Measurements from ENCODE around the gene DNM3. TPM values are rescaled to one million over a fixed set of nuclear protein-coding genes. Genes with fewer than 3 reads are reported as not detected.

Gene DNM3
- total and polyA plus RNA-seq, 10 of the 15 experiments (the other 5 are each of a cell fraction or from before 2014, with no cell fraction given) = 0.03 to 1.5 (median 0.08) TPM; not detected in 3

DNA sequence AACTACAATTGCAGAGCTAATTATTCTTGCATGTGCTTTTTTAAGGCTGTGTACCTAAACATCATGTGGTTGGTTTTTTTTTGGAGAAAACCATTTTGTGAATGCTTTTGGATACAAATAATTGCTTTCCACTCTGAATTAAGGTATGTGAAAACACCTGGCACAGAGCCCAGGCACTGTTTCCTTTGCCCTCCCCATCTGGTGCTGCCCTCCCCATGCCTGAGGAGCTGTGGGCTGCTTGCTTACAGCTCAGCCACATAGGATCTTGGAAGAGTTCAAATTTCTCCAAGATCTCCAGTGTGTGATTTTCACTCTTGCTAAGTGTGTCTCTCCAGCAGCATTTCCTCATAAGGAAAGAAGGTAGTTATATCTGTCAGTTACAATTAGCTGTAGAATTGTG is 27.8 kb downstream of the DNM3 start:
- no TSS peak for BruUV-seq (replicated peaks)
- ChIA-PET POLR2A (no interaction called here), RAD21 (ENCODE audit: unreplicated experiment) (no interaction called here), CTCF (no interaction called here), SMC1A (ENCODE audit: uncharacterized antibody, unreplicated experiment) (no interaction called here)
- FAIRE-seq = no peak
- no peaks in the 10 kb centered on the region for H3K36me3 ChIP-seq (ENCODE audit: control insufficient read depth in 2 of 2, insufficient read depth in 2 of 2, low read length in 1 of 2)
- no peak overlapping the region for H3K27ac ChIP-seq (ENCODE audit: control insufficient read depth, insufficient read depth)
- H3K27me3 ChIP-seq (replicated peaks in 1 of 2; ENCODE audit: control insufficient read depth in 2 of 2, insufficient read depth in 2 of 2, low read length in 1 of 2) = no peaks in the 10 kb centered on the region
- no peaks in the 10 kb centered on the region for H4K20me1 ChIP-seq (ENCODE audit: control insufficient read depth, insufficient read depth)
- no peak overlapping the region for H3K4me2 ChIP-seq (ENCODE audit: control insufficient read depth, insufficient read depth)
- H3K9ac ChIP-seq (ENCODE audit: control insufficient read depth, insufficient read depth, low read length) = no peak overlapping the region
- no peak for DNase-seq (ENCODE audit: low read depth, low spot score)
- no peaks in the 10 kb centered on the region for H3K79me2 ChIP-seq (ENCODE audit: control insufficient read depth, insufficient read depth, low read length)
- no peak for ATAC-seq
- no peaks in the 10 kb centered on the region for H3K9me3 ChIP-seq (replicated peaks; ENCODE audit: control insufficient read depth, insufficient read depth, low read length)
- in situ Hi-C loops (cut with MboI) = no loop called here
- intact Hi-C loops (cut with micrococcal nuclease; ENCODE audit: unreplicated experiment) = no loop called here
- no peak overlapping the region for H3K4me3 ChIP-seq
- no peaks in the 10 kb centered on the region for H3K4me1 ChIP-seq (ENCODE audit: control insufficient read depth, insufficient read depth, low read length)
- no peak overlapping the region for H2AFZ ChIP-seq (ENCODE audit: control insufficient read depth, low read depth, low read length)
- TF ChIP-seq RAD21 (IDR thresholded peaks at IDR 0.05; ENCODE audit: insufficient read depth, low read depth, low read length) (no peak), MXI1 (IDR thresholded peaks at IDR 0.05; ENCODE audit: low read depth, low read length) (no peak), TCF3 (IDR thresholded peaks at IDR 0.05; ENCODE audit: borderline replicate concordance, insufficient read depth, low read depth, low read length) (no peak), NFYA (IDR thresholded peaks at IDR 0.05; ENCODE audit: borderline replicate concordance, low read depth, low read length) (no peak), RELA (IDR thresholded peaks at IDR 0.05; ENCODE audit: borderline replicate concordance, partially characterized antibody) (no peak), ZNF622 (IDR thresholded peaks at IDR 0.05) (no peak), SMARCA5 (IDR thresholded peaks at IDR 0.05) (no peak), ZBED1 (IDR thresholded peaks at IDR 0.05; ENCODE audit: borderline replicate concordance) (no peak), FOXM1 (IDR thresholded peaks at IDR 0.05; ENCODE audit: low read depth, low read length) (no peak), SMC3 (IDR thresholded peaks at IDR 0.05; ENCODE audit: borderline replicate concordance, low read length) (no peak), SP1 (IDR thresholded peaks at IDR 0.05; ENCODE audit: low read depth, low read length) (no peak), NBN (IDR thresholded peaks at IDR 0.05) (no peak)
- TF ChIP-seq, protein P1, sequence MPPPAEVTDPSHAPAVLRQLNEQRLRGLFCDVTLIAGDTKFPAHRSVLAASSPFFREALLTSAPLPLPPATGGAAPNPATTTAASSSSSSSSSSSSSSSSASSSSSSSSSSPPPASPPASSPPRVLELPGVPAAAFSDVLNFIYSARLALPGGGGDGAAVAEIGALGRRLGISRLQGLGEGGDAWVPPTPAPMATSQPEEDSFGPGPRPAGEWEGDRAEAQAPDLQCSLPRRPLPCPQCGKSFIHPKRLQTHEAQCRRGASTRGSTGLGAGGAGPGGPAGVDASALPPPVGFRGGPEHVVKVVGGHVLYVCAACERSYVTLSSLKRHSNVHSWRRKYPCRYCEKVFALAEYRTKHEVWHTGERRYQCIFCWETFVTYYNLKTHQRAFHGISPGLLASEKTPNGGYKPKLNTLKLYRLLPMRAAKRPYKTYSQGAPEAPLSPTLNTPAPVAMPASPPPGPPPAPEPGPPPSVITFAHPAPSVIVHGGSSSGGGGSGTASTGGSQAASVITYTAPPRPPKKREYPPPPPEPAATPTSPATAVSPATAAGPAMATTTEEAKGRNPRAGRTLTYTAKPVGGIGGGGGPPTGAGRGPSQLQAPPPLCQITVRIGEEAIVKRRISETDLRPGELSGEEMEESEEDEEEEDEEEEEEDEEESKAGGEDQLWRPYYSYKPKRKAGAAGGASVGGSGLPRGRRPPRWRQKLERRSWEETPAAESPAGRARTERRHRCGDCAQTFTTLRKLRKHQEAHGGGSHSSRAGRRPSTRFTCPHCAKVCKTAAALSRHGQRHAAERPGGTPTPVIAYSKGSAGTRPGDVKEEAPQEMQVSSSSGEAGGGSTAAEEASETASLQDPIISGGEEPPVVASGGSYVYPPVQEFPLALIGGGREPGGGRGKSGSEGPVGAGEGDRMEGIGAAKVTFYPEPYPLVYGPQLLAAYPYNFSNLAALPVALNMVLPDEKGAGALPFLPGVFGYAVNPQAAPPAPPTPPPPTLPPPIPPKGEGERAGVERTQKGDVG (CRISPR knock-in tag; IDR thresholded peaks at IDR 0.05) = no peak
- TF ChIP-seq, protein P2, sequence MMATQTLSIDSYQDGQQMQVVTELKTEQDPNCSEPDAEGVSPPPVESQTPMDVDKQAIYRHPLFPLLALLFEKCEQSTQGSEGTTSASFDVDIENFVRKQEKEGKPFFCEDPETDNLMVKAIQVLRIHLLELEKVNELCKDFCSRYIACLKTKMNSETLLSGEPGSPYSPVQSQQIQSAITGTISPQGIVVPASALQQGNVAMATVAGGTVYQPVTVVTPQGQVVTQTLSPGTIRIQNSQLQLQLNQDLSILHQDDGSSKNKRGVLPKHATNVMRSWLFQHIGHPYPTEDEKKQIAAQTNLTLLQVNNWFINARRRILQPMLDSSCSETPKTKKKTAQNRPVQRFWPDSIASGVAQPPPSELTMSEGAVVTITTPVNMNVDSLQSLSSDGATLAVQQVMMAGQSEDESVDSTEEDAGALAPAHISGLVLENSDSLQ (IDR thresholded peaks at IDR 0.05) = no peak
- TF ChIP-seq, protein P3, sequence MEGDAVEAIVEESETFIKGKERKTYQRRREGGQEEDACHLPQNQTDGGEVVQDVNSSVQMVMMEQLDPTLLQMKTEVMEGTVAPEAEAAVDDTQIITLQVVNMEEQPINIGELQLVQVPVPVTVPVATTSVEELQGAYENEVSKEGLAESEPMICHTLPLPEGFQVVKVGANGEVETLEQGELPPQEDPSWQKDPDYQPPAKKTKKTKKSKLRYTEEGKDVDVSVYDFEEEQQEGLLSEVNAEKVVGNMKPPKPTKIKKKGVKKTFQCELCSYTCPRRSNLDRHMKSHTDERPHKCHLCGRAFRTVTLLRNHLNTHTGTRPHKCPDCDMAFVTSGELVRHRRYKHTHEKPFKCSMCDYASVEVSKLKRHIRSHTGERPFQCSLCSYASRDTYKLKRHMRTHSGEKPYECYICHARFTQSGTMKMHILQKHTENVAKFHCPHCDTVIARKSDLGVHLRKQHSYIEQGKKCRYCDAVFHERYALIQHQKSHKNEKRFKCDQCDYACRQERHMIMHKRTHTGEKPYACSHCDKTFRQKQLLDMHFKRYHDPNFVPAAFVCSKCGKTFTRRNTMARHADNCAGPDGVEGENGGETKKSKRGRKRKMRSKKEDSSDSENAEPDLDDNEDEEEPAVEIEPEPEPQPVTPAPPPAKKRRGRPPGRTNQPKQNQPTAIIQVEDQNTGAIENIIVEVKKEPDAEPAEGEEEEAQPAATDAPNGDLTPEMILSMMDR (IDR thresholded peaks at IDR 0.05 in 2 of 3, conservative IDR thresholded peaks at IDR 0.05 in 1 of 3; ENCODE audit: control insufficient read depth in 2 of 3, extremely low read depth in 1 of 3, insufficient read depth in 1 of 3, low read depth in 3 of 3, low read length in 3 of 3) = no peak
- TF ChIP-seq, protein P4, sequence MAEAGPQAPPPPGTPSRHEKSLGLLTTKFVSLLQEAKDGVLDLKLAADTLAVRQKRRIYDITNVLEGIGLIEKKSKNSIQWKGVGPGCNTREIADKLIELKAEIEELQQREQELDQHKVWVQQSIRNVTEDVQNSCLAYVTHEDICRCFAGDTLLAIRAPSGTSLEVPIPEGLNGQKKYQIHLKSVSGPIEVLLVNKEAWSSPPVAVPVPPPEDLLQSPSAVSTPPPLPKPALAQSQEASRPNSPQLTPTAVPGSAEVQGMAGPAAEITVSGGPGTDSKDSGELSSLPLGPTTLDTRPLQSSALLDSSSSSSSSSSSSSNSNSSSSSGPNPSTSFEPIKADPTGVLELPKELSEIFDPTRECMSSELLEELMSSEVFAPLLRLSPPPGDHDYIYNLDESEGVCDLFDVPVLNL (IDR thresholded peaks at IDR 0.05; ENCODE audit: low read depth, low read length) = no peak
- TF ChIP-seq, protein P5, sequence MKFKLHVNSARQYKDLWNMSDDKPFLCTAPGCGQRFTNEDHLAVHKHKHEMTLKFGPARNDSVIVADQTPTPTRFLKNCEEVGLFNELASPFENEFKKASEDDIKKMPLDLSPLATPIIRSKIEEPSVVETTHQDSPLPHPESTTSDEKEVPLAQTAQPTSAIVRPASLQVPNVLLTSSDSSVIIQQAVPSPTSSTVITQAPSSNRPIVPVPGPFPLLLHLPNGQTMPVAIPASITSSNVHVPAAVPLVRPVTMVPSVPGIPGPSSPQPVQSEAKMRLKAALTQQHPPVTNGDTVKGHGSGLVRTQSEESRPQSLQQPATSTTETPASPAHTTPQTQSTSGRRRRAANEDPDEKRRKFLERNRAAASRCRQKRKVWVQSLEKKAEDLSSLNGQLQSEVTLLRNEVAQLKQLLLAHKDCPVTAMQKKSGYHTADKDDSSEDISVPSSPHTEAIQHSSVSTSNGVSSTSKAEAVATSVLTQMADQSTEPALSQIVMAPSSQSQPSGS (IDR thresholded peaks at IDR 0.05; ENCODE audit: low read length) = no peak

Data from GM12878 (cell line).